ENCODE data around the gene CKS1B. TPM values are rescaled to one million over a fixed set of nuclear protein-coding genes. Genes with fewer than 3 reads are reported as not detected.

Gene CKS1B
- total and polyA plus RNA-seq, 9 of the 15 experiments (the other 6 are each of a cell fraction or from before 2014, with no cell fraction given): 215 to 1,103 (median 460) TPM

GRCh38 chr1:155023627-155024026, 49.1 kb downstream of the CKS1B start:
- ChIA-PET CTCF (ENCODE audit: low intra/inter-chr PET ratio) (no interaction called here), POLR2A (interaction anchor here (0.6 to 1.2 kb wide), 3 partner anchors 15 to 830 kb away, joined by 3 to 4 read pairs (median 3); no protein-coding TSS in a partner anchor)
- no peak overlapping the region for H3K27ac ChIP-seq (ENCODE audit: extremely low read depth, low read depth, low read length)
- no peaks in the 10 kb centered on the region for H3K79me2 ChIP-seq (ENCODE audit: control insufficient read depth, insufficient read depth, low read length)
- DNase-seq (ENCODE audit: extremely low read depth in 1 of 4, low spot score in 3 of 4) (no peak), ATAC-seq (no peak), FAIRE-seq (no peak)
- no peak overlapping the region for H3K4me3 ChIP-seq
- no peak overlapping the region for H3K4me2 ChIP-seq (ENCODE audit: insufficient read depth, low read length)
- no peaks in the 10 kb centered on the region for H3K9me1 ChIP-seq (ENCODE audit: control insufficient read depth, insufficient read depth, low read length)
- H2AFZ ChIP-seq (ENCODE audit: low read depth, low read length): no peak overlapping the region
- H3K4me1 ChIP-seq (replicated peaks in 1 of 2; ENCODE audit: control insufficient read depth in 2 of 2, insufficient read depth in 2 of 2, low read length in 2 of 2): peaks cover 13% of the 10 kb centered on the region in 2 experiments; a peak in 4 of 5 replicates
- no peaks in the 10 kb centered on the region for H4K20me1 ChIP-seq (replicated peaks; ENCODE audit: control insufficient read depth, insufficient read depth, low read length)
- H3K9ac ChIP-seq (ENCODE audit: insufficient read depth in 1 of 2, low read depth in 2 of 2, low read length in 2 of 2): 0 out of 4 replicates have a peak overlapping the region, but pooled peaks of 1 of the 2 experiments have one; percentile 22
- no peaks in the 10 kb centered on the region for H3K9me3 ChIP-seq (replicated peaks; ENCODE audit: control insufficient read depth, insufficient read depth, low read depth, low read length)
- WGBS (ENCODE audit: insufficient coverage, low coverage, missing lambda C conversion rate): 37% methylated on average over 5 of the region's 5 CpGs
- H3K36me3 ChIP-seq (ENCODE audit: control insufficient read depth, insufficient read depth, low read length): peaks cover 5% of the 10 kb centered on the region; the same call in 1 of the 3 replicates
- in situ Hi-C loops (cut with MboI) (no loop called here), intact Hi-C loops (cut with micrococcal nuclease) (no loop called here)
- BruUV-seq (replicated peaks): no TSS peak
- no peaks in the 10 kb centered on the region for H3K27me3 ChIP-seq (ENCODE audit: control insufficient read depth in 2 of 2, insufficient read depth in 2 of 2, low read length in 2 of 2)
- TF ChIP-seq BRD9 (IDR thresholded peaks at IDR 0.05; ENCODE audit: low read depth, partially characterized antibody) (no peak), RNF2 (IDR thresholded peaks at IDR 0.05) (no peak), SRSF3 (IDR thresholded peaks at IDR 0.05; ENCODE audit: insufficient read depth, low read length) (no peak), RFX1 (IDR thresholded peaks at IDR 0.05) (no peak), POLR2G (IDR thresholded peaks at IDR 0.05; ENCODE audit: low read depth, low read length) (no peak), MXI1 (IDR thresholded peaks at IDR 0.05; ENCODE audit: low read depth, low read length) (no peak), E2F1 (CRISPR knock-in tag; IDR thresholded peaks at IDR 0.05) (no peak), MIER1 (IDR thresholded peaks at IDR 0.05; ENCODE audit: low read depth) (no peak), ZNF644 (tag; IDR thresholded peaks at IDR 0.05; ENCODE audit: low read depth) (no peak), CGGBP1 (CRISPR knock-in tag; IDR thresholded peaks at IDR 0.05) (no peak), LCOR (CRISPR knock-in tag; IDR thresholded peaks at IDR 0.05) (no peak), XRCC3 (IDR thresholded peaks at IDR 0.05) (no peak), SMAD2 (IDR thresholded peaks at IDR 0.05; ENCODE audit: low read depth, low read length) (no peak), HMGXB4 (CRISPR knock-in tag; IDR thresholded peaks at IDR 0.05) (no peak), ZNF57 (CRISPR knock-in tag; IDR thresholded peaks at IDR 0.05) (no peak), HIVEP1 (CRISPR knock-in tag; IDR thresholded peaks at IDR 0.05) (no peak), ZNF274 (IDR thresholded peaks at IDR 0.05; ENCODE audit: borderline replicate concordance, low read depth, low read length) (no peak), PRDM10 (IDR thresholded peaks at IDR 0.05; ENCODE audit: partially characterized antibody) (no peak)
